Natural killer cell (primary cell): Measurements from ENCODE around the gene MAN1A1. TPM values are rescaled to one million over a fixed set of nuclear protein-coding genes. Genes with fewer than 3 reads are reported as not detected.

Experiments
- ATAC-seq, 3 donors: fragments of 150-1000 bp in 2 of 3; fragments of 200-7000 bp in 1 of 3; cut with Tn5 transposase; 1 replicate in 1 of 3; 2 replicates in 2 of 3; pipeline ENCODE4 v1.10.0; 2021; ENCODE audit warnings: mild to moderate bottlenecking in 2 of 3, moderate library complexity in 2 of 3
- DNase-seq, 2 donors: peaks; one replicate each; pipeline versions ENCODE4 v3.0.0 to v3.0.0-alpha.2; 2013 to 2021; ENCODE audit warnings: mixed read lengths in 1 of 2
- H3K27ac ChIP-seq: one replicate; pipeline ENCODE4 v1.5.1; 2013; ENCODE audit warnings: mild to moderate bottlenecking, low read length
- H3K27me3 ChIP-seq: one replicate; pipeline ENCODE4 v1.6.1; 2013; ENCODE audit warnings: low read length; ENCODE audit not compliant: control insufficient read depth, insufficient read depth
- H3K36me3 ChIP-seq: one replicate; pipeline ENCODE4 v1.6.1; 2013; ENCODE audit warnings: low read length; ENCODE audit not compliant: control insufficient read depth, insufficient read depth
- H3K4me1 ChIP-seq: one replicate; pipeline ENCODE4 v1.6.1; 2013; ENCODE audit warnings: low read length; ENCODE audit not compliant: control insufficient read depth, insufficient read depth
- H3K4me3 ChIP-seq: one replicate; pipeline ENCODE4 v1.5.1; 2013; ENCODE audit warnings: low read length
- H3K9me3 ChIP-seq: one replicate; pipeline ENCODE4 v1.6.1; 2013; ENCODE audit warnings: low read length; ENCODE audit not compliant: control insufficient read depth, insufficient read depth
- H3K27ac Mint-ChIP-seq, 2 donors: one replicate each; pipeline ENCODE4 v1.8.0; 2022; ENCODE audit warnings: mild to moderate bottlenecking in 2 of 2, mixed read lengths in 2 of 2, moderate library complexity in 1 of 2
- H3K27me3 Mint-ChIP-seq, 2 donors: one replicate each; pipeline ENCODE4 v1.8.0; 2022; ENCODE audit warnings: low read depth in 2 of 2, mixed read lengths in 2 of 2
- H3K36me3 Mint-ChIP-seq: one replicate; pipeline ENCODE4 v1.8.0; 2022; ENCODE audit warnings: mixed read lengths
- H3K4me1 Mint-ChIP-seq, 2 donors: one replicate each; pipeline ENCODE4 v1.8.0; 2022; ENCODE audit warnings: mixed read lengths in 2 of 2
- H3K4me3 Mint-ChIP-seq: one replicate; pipeline ENCODE4 v1.8.0; 2022; ENCODE audit warnings: mild to moderate bottlenecking, moderate library complexity, mixed read lengths
- H3K9me3 Mint-ChIP-seq, 2 donors: one replicate each; pipeline ENCODE4 v1.8.0; 2022; ENCODE audit warnings: mixed read lengths in 2 of 2
- WGBS: methylation state at CpG from one replicate; pipeline ENCODE4 v1.1.7; 2013; ENCODE audit warnings: missing lambda C conversion rate; ENCODE audit not compliant: insufficient coverage; 5-methylcytosine and 5-hydroxymethylcytosine counted together
- intact Hi-C: fragments of 100-400 bp; cut with micrococcal nuclease; formaldehyde crosslinking; loops from one replicate; pipeline ENCODE4 v1.14.2; 2022
- total RNA-seq, 4 donors: library from RNA; stranded (reverse); fragments of 120-200 nt in 1 of 4; gene quantifications; one replicate each; pipeline versions ENCODE4 v1.2.3 to v1.2.4, GENCODE V29; 2013 to 2022
- TF ChIP-seq, protein P1 (sequence below): fragments of 200-600 bp; IDR thresholded peaks from one replicate; pipeline ENCODE4 v1.8.0; 2022; ENCODE audit warnings: antibody characterized with exemption

The MAN1A1 gene
- total RNA-seq, 3 donors from 2014 or later (not counting 1 experiment from before 2014, with no cell fraction given) = 45.6 to 54.6 (median 53.6) TPM

DNA sequence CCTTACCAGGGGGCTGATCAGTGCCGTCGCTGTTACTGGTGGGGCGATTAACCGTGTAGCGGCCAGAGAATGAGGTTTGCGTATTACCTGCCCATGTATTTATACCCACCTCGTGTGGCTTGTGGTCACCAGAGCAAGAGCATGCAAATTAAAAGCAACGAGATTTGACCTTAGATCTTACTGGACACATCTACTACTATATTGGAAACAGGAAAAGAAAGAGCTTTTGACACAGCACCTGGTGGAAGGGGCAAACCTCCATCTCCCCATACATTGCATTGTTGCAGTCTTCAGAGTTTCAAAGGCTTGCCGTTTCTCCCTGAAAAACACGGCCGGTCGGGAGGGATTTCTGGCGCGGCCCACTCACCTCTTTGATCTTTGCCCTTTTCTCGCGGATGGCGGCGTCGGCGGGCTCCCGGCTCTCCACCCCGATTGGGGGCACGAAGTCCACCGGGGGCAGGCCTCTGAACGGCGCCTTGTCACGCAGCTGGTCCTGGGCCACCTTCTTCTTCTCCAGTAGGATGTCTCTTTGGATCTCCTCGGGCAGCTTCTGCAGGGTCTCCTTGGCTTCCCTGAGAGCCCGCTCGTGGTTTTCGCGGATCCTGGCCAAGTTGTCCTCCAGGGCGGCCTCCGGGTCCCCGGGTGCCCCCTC lies 1.3 kb downstream of the MAN1A1 start:
- H3K9me3 ChIP-seq = no peaks in the 10 kb centered on the region
- Mint-ChIP-seq H3K27ac (peak overlapping the region; percentile 88 to 94), H3K9me3 (no peaks in the 10 kb centered on the region), H3K36me3 (no peaks in the 10 kb centered on the region), H3K4me3 (peak overlapping the region; percentile 93), H3K4me1 (peaks cover 53 to 58% of the 10 kb centered on the region in 2 donors), H3K27me3 (no peaks in the 10 kb centered on the region)
- ATAC-seq (no peak), DNase-seq (peak in 1 of 2 donors; percentile 57)
- H3K4me3 ChIP-seq = peak overlapping the region; percentile 80
- TF ChIP-seq, protein P1, sequence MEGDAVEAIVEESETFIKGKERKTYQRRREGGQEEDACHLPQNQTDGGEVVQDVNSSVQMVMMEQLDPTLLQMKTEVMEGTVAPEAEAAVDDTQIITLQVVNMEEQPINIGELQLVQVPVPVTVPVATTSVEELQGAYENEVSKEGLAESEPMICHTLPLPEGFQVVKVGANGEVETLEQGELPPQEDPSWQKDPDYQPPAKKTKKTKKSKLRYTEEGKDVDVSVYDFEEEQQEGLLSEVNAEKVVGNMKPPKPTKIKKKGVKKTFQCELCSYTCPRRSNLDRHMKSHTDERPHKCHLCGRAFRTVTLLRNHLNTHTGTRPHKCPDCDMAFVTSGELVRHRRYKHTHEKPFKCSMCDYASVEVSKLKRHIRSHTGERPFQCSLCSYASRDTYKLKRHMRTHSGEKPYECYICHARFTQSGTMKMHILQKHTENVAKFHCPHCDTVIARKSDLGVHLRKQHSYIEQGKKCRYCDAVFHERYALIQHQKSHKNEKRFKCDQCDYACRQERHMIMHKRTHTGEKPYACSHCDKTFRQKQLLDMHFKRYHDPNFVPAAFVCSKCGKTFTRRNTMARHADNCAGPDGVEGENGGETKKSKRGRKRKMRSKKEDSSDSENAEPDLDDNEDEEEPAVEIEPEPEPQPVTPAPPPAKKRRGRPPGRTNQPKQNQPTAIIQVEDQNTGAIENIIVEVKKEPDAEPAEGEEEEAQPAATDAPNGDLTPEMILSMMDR = no peak
- 0% methylated on average over 35 of the region's 35 CpGs for WGBS
- no peaks in the 10 kb centered on the region for H3K36me3 ChIP-seq
- intact Hi-C loops = loop anchor here (1.0 to 5.0 kb wide), 2 partner anchors 34 to 456 kb away; partner anchors contain the start of gene ASF1A
- peak overlapping the region; percentile 28 for H3K27ac ChIP-seq
- peaks cover 12% of the 10 kb centered on the region for H3K4me1 ChIP-seq
- no peaks in the 10 kb centered on the region for H3K27me3 ChIP-seq

DNA sequence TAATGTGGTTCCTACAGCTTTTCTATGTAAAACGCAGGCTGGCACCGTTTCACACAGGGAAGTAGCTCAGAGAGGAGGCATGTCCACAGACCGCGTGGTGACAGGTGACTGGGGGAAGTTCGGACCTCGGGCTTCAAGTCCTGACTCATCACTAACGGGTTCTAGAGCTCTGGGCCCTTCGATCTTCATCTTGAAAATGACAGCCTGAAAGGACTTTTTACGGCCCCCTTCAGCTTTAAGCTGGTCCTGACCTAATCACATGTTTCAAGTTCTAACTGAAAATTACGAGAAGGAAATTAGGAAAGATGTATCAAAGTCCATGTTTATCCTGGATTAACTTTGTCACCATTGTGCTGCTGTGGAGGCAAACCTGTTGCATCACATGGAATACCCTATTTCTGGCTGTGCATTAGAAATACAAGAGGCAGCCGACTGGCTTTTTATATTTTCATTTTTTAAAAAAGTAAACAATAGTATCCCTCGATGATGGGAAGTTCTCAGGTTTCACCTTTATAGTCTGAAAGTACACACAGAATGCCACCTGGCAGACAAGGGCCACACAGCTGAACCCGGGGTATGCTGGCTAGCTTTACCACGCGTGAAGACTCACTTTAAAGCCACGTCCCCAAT lies 2.0 kb downstream of the MAN1A1 start:
- Mint-ChIP-seq H3K9me3 (no peaks in the 10 kb centered on the region), H3K4me3 (peak overlapping the region; percentile 93), H3K36me3 (no peaks in the 10 kb centered on the region), H3K27me3 (no peaks in the 10 kb centered on the region), H3K27ac (peak overlapping the region; percentile 88 to 94), H3K4me1 (peaks cover 59 to 65% of the 10 kb centered on the region in 2 donors)
- 2% methylated on average over 16 of the region's 16 CpGs for WGBS
- TF ChIP-seq, protein P1 = no peak
- no peaks in the 10 kb centered on the region for H3K9me3 ChIP-seq
- no peaks in the 10 kb centered on the region for H3K36me3 ChIP-seq
- ATAC-seq (peak in 2 of 3 donors; percentile 12 to 25), DNase-seq (peak; percentile 41 to 55)
- no peaks in the 10 kb centered on the region for H3K27me3 ChIP-seq
- peak overlapping the region; percentile 80 for H3K4me3 ChIP-seq
- peak overlapping the region; percentile 28 for H3K27ac ChIP-seq
- H3K4me1 ChIP-seq = peaks cover 12% of the 10 kb centered on the region
- intact Hi-C loops = loop anchor here (1.0 to 5.0 kb wide), 2 partner anchors 33 to 455 kb away; partner anchors contain the start of gene ASF1A

DNA sequence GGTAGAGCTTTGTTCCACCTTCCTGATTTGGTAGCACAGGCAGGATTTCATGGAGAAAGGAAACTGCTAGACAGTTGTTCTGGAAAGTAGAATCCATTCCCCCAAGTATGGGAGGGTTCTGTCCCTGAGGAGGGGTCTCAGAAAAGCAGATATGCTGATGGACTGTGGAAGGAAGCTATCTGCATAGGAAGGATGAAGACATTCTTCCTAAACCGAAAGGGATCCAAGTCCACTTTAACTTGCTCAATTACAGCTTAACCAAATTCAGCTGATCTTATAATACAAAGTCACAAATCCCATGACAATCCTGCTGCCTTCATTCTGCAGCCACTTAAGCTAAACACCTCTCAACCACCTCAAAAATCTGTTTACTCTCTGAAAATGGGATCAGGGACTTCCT lies 2.6 kb downstream of the MAN1A1 start:
- H3K4me3 ChIP-seq = peak overlapping the region; percentile 80
- no peak for ATAC-seq

More for the DNA sequence above, 2.6 kb downstream of the MAN1A1 start:
- Mint-ChIP-seq H3K36me3 (no peaks in the 10 kb centered on the region), H3K9me3 (no peaks in the 10 kb centered on the region), H3K4me1 (peaks cover 65 to 71% of the 10 kb centered on the region in 2 donors), H3K27me3 (no peaks in the 10 kb centered on the region), H3K4me3 (peak overlapping the region; percentile 93), H3K27ac (peak overlapping the region; percentile 88 to 94)
- Histone ChIP-seq H3K9me3 (no peaks in the 10 kb centered on the region), H3K36me3 (no peaks in the 10 kb centered on the region), H3K4me1 (peaks cover 12% of the 10 kb centered on the region), H3K27me3 (no peaks in the 10 kb centered on the region), H3K27ac (peak overlapping the region; percentile 28)
- TF ChIP-seq, protein P1 = no peak
- DNase-seq = no peak
- intact Hi-C loops = loop anchor here (5.0 kb wide), 1 partner anchor 455 kb away; the partner anchor contains the start of gene ASF1A
- WGBS = 25% methylated on average over 1 of the region's 1 CpG
